OCI-LY7 (cell line): ENCODE measurements around the gene ZC3H12D. TPM values are rescaled to one million over a fixed set of nuclear protein-coding genes. Genes with fewer than 3 reads are reported as not detected.

Source experiments
- BruUV-seq: library from RNA; stranded (reverse); fragments of 400-500 nt; replicated peaks from 2 replicates; lab custom pipeline; 2021; lab: Mats Ljungman, UMichigan
- CTCF ChIA-PET: fragments of 300-600 bp; sonication (Branson Sonifier 250); formaldehyde crosslinking; loops from one replicate; lab custom pipeline; 2022; ENCODE audit warnings: antibody characterized with exemption; ENCODE audit not compliant: unreplicated experiment; lab: Charles Lee
- POLR2A ChIA-PET: fragments of 300-600 bp; sonication (Branson Sonifier 250); formaldehyde crosslinking; loops from one replicate; lab custom pipeline; 2022; ENCODE audit warnings: antibody characterized with exemption; lab: Charles Lee
- DNase-seq: peaks from one replicate; pipeline ENCODE4 v3.0.0-alpha.2; 2015; ENCODE audit warnings: low spot score
- H2AFZ ChIP-seq: fragments of 200-600 bp; sonication (generic), shearing (Covaris generic); 2 replicates; pipeline ENCODE4 v1.6.1; 2014; ENCODE audit warnings: mild to moderate bottlenecking, antibody characterized with exemption, low read length, moderate library complexity
- H3K27ac ChIP-seq: fragments of 200-600 bp; sonication (generic); 2 replicates; pipeline ENCODE4 v1.5.1; 2014; ENCODE audit warnings: mixed run types, low read depth, mild to moderate bottlenecking, moderate library complexity, low read length, inconsistent platforms; ENCODE audit not compliant: poor library complexity, severe bottlenecking
- H3K36me3 ChIP-seq: fragments of 200-600 bp; sonication (generic); 2 replicates; pipeline ENCODE4 v1.6.1; 2014; ENCODE audit warnings: mild to moderate bottlenecking, antibody characterized with exemption, low read length, moderate library complexity, mixed read lengths; ENCODE audit not compliant: insufficient read depth
- H3K4me1 ChIP-seq: fragments of 200-600 bp; sonication (generic); 2 replicates; pipeline ENCODE4 v1.5.1; 2014; ENCODE audit warnings: mild to moderate bottlenecking, low read length; ENCODE audit not compliant: insufficient read depth, poor library complexity, severe bottlenecking
- H3K4me2 ChIP-seq: fragments of 200-600 bp; sonication (generic); 2 replicates; pipeline ENCODE4 v1.6.1; 2014; ENCODE audit warnings: mild to moderate bottlenecking, low read length
- H3K4me3 ChIP-seq: fragments of 200-600 bp; sonication (generic); 2 replicates; pipeline ENCODE4 v1.5.1; 2014; ENCODE audit warnings: mild to moderate bottlenecking, low read depth, low read length; ENCODE audit not compliant: poor library complexity, severe bottlenecking
- H3K79me2 ChIP-seq: fragments of 200-600 bp; sonication (generic); 2 replicates; pipeline ENCODE4 v1.6.1; 2016; ENCODE audit warnings: low read depth, mild to moderate bottlenecking, low read length, moderate library complexity, mixed read lengths; ENCODE audit not compliant: insufficient read depth
- H3K9me2 ChIP-seq: fragments of 200-600 bp; sonication (generic); 2 replicates; pipeline ENCODE4 v1.6.1; 2016; ENCODE audit warnings: mild to moderate bottlenecking, low read length, mixed read lengths; ENCODE audit not compliant: insufficient read depth
- H3K9me3 ChIP-seq: fragments of 200-600 bp; sonication (generic); 2 replicates; pipeline ENCODE4 v1.6.1; 2014; ENCODE audit warnings: mild to moderate bottlenecking, mixed run types, low read length, mixed read lengths
- H4K20me1 ChIP-seq: fragments of 200-600 bp; sonication (generic); 2 replicates; pipeline ENCODE4 v1.6.1; 2014; ENCODE audit warnings: mild to moderate bottlenecking, antibody characterized with exemption, low read length, moderate library complexity, mixed read lengths; ENCODE audit not compliant: insufficient read depth
- CTCF ChIP-seq: fragments of 200-600 bp; sonication (generic); conservative IDR thresholded peaks from 2 replicates; pipeline ENCODE4 v1.5.1; 2014; ENCODE audit warnings: mild to moderate bottlenecking, antibody characterized with exemption, low read length, moderate library complexity, mixed read lengths
- EZH2phosphoT487 ChIP-seq: fragments of 200-600 bp; sonication (generic); IDR thresholded peaks from 2 replicates; pipeline ENCODE4 v1.6.1; 2018; ENCODE audit warnings: low read depth, borderline replicate concordance, mild to moderate bottlenecking, mixed run types, antibody characterized with exemption, low read length, moderate library complexity, mixed read lengths
- intact Hi-C: fragments of 100-400 bp; cut with micrococcal nuclease; formaldehyde crosslinking; loops from one replicate; pipeline ENCODE4 v1.10.0; 2022; ENCODE audit not compliant: unreplicated experiment
- total RNA-seq, 2 experiments: library from RNA; depleted of rRNA in 1 of 2; stranded (reverse); fragments of >200 nt in 1 of 2; shearing (Covaris generic) in 1 of 2; gene quantifications; 2 replicates each; pipeline ENCODE4 v1.2.3, GENCODE V29; 2014 to 2022

The ZC3H12D gene
- total RNA-seq, 2 experiments from 2014 or later, result 12.8 to 22.6 TPM

GRCh38 chr6:149410557-149410956 is 74.3 kb downstream of the ZC3H12D start:
- no peak overlapping the region for H2AFZ ChIP-seq
- no peak overlapping the region for H3K27ac ChIP-seq
- no peaks in the 10 kb centered on the region for H3K4me1 ChIP-seq
- no peaks in the 10 kb centered on the region for H4K20me1 ChIP-seq
- peaks cover 43% of the 10 kb centered on the region for H3K36me3 ChIP-seq
- no peak overlapping the region for H3K4me3 ChIP-seq
- no peaks in the 10 kb centered on the region for H3K79me2 ChIP-seq
- POLR2A ChIA-PET, result interaction anchor here (0.6 to 1.4 kb wide), 3 partner anchors 9 to 148 kb away, joined by 3 to 4 read pairs (median 3); no protein-coding TSS in a partner anchor
- TF ChIP-seq EZH2phosphoT487 (no peak), CTCF (no peak)
- H3K9me2 ChIP-seq, result no peaks in the 10 kb centered on the region
- intact Hi-C loops, result no loop called here
- no peaks in the 10 kb centered on the region for H3K9me3 ChIP-seq
- CTCF ChIA-PET, result no interaction called here
- H3K4me2 ChIP-seq, result no peak overlapping the region
- no peak for DNase-seq
- no TSS peak for BruUV-seq

DNA sequence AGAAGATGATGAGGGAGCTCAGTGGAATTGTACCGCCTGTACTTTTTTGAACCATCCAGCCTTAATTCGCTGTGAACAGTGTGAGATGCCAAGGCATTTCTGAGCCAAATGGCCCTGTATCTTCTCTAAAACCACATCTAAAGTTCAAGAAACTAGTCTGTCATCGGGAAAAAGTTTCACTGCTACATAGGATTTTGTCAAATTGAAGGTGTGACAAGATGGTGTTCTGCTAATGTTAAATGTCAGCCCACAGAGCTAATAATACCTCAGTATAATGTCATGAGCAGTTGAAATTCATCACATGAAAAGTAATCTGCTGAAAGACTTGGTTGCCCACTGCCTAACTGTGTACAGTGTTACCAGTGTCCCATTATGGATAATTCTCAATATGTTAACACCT is 75.2 kb downstream of the ZC3H12D start:
- no peaks in the 10 kb centered on the region for H3K9me3 ChIP-seq
- no peak for TF ChIP-seq EZH2phosphoT487
- no peak for TF ChIP-seq CTCF
- H3K4me2 ChIP-seq, result no peak overlapping the region
- H3K36me3 ChIP-seq, result peaks cover 52% of the 10 kb centered on the region
- CTCF ChIA-PET, result interaction anchor here (1.0 kb wide), 1 partner anchor 11 kb away, joined by 3 read pairs; no protein-coding TSS in a partner anchor
- no peaks in the 10 kb centered on the region for H3K79me2 ChIP-seq
- no peaks in the 10 kb centered on the region for H3K9me2 ChIP-seq
- H4K20me1 ChIP-seq, result no peaks in the 10 kb centered on the region
- H3K4me3 ChIP-seq, result no peak overlapping the region
- intact Hi-C loops, result no loop called here
- H3K4me1 ChIP-seq, result no peaks in the 10 kb centered on the region
- no peak for DNase-seq
- BruUV-seq, result no TSS peak
- POLR2A ChIA-PET, result interaction anchor here (0.6 to 1.4 kb wide), 4 partner anchors 8 to 86 kb away, joined by 3 to 4 read pairs (median 4); no protein-coding TSS in a partner anchor
- H2AFZ ChIP-seq, result no peak overlapping the region
- no peak overlapping the region for H3K27ac ChIP-seq

- ChIA-PET CTCF (no interaction called here), POLR2A (interaction anchor here (1.3 kb wide), 1 partner anchor 14 kb away, joined by 5 read pairs; no protein-coding TSS in a partner anchor)
- TF ChIP-seq CTCF, result no peak
- no peak for TF ChIP-seq EZH2phosphoT487
- Histone ChIP-seq H3K9me2 (no peaks in the 10 kb centered on the region), H3K4me2 (no peak overlapping the region), H3K36me3 (peaks cover 73% of the 10 kb centered on the region), H3K4me1 (no peaks in the 10 kb centered on the region), H3K9me3 (no peaks in the 10 kb centered on the region), H3K27ac (no peak overlapping the region), H4K20me1 (no peaks in the 10 kb centered on the region), H2AFZ (no peak overlapping the region), H3K4me3 (no peak overlapping the region), H3K79me2 (no peaks in the 10 kb centered on the region)
- DNase-seq, result no peak
- intact Hi-C loops, result no loop called here
- no TSS peak for BruUV-seq
Observed at GRCh38 chr6:149405823-149406765, 78.7 kb downstream of the ZC3H12D start.
